Measurements from ENCODE around the gene SUGCT.

DNA sequence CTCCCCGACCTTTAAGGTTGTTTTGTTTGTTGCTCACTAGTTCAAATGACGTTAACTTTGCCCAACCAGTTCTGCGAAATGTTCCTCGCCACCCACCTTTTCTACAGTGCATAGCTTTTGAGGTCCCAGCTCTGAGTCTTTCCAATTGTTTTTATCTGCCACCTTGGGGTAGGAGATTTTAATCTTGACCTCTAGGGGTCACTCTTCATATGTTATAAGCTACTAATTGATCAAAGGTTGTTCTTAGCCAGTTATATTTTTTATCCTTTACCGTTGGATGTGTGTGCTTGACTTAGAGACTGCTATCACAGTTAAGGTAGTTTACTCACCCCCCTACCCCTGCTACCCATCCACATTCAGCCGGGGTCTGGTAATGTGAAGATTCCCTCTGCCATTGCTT, 372.4 kb downstream of the SUGCT start:
- TF ChIP-seq YY1 (IDR thresholded peaks at IDR 0.05; ENCODE audit: insufficient read depth, insufficient read length) (no peak), ZNF274 (IDR thresholded peaks at IDR 0.05; ENCODE audit: low read depth, low read length) (no peak), SUZ12 (IDR thresholded peaks at IDR 0.05; ENCODE audit: extremely low read depth, insufficient read depth, insufficient read length) (no peak)
